Activated CD4-positive, CD25-positive, alpha-beta regulatory T cell treated with anti-CD3 and anti-CD28 coated beads, Interleukin-2, amount 50 U/mL, for 72 hours (primary cell): ENCODE measurements around the gene IQSEC1.

ENCODE experiments used
- DNase-seq: peaks from one replicate; pipeline ENCODE4 v3.0.0; 2021

Gene IQSEC1

DNA sequence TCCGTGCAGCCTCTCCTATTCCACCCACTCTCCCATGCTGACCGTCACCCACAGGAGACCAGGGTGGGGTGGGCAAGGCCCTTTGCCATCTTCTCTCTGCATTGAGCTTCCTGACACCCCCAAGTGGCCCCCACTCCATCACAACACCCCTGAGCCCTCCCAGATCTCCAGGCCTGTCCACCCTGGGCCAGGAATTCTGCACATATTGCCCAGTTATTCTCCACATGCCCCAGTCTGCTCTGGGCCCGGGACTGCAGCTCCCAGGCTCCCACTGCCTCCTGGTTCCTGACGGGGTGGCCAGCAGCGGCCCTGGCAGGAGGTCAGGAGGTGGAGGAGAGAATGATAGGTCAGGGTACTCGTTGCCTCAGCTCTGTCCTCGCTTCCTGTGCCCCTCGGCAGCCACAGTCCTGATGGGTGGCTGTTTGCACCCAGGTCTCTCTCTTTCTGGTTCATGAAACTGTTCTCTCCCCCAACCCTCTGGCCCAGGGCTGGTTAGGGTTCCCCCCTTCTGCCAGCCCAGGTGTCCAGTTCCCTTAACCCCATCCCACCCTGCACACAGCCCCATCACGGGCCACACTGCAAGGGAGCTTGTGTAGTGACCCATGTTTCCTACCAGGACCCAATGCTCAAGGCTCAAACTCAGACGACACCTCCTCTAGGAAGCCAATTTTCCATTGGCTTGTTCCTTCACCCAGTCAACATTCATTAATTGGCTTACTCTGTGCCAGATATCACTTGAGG lies 47.3 kb downstream of the IQSEC1 start:
- DNase-seq: no peak

- DNase-seq: no peak
Measured at GRCh38 chr3:13025090-13025489, 48.1 kb downstream of the IQSEC1 start.

- no peak for DNase-seq
Measured at GRCh38 chr3:13024765-13025065, 48.5 kb downstream of the IQSEC1 start.

DNA sequence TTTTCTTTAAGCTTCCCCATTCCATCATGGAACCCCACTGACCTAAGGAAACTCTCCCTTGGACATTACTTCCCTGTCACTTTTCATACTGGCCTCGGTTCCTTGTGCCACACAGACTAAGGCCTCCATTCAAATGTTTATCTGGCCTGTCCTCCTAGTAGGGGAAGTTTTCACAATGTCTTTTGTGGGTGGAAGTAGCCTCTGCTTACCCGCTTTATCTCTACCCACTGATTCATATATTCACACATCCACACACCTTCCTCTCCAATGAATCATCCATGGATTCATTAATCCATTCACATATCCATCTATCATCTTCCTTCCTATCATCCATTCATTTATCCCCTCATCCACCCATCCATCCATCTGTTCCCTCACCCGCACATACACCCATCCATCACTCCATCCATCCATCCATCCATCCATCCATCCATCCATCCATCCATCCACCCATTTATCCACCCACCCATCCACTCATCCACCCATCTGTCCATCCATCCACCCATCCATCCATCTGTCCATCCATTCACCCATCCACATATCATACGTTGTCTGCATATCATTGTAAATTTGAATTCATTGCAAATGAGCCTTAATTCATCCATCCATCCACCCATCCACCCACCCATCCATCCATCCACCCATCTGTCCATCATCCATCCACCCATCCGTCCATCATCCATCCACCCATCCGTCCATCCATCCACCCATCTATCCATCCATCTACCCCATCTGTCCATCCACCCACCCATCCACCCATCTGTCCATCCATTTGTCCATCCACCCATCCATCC lies 49.1 kb downstream of the IQSEC1 start:
- no peak for DNase-seq

GRCh38 chr3:13023235-13023970 lies 49.8 kb downstream of the IQSEC1 start:
- DNase-seq: no peak

DNA sequence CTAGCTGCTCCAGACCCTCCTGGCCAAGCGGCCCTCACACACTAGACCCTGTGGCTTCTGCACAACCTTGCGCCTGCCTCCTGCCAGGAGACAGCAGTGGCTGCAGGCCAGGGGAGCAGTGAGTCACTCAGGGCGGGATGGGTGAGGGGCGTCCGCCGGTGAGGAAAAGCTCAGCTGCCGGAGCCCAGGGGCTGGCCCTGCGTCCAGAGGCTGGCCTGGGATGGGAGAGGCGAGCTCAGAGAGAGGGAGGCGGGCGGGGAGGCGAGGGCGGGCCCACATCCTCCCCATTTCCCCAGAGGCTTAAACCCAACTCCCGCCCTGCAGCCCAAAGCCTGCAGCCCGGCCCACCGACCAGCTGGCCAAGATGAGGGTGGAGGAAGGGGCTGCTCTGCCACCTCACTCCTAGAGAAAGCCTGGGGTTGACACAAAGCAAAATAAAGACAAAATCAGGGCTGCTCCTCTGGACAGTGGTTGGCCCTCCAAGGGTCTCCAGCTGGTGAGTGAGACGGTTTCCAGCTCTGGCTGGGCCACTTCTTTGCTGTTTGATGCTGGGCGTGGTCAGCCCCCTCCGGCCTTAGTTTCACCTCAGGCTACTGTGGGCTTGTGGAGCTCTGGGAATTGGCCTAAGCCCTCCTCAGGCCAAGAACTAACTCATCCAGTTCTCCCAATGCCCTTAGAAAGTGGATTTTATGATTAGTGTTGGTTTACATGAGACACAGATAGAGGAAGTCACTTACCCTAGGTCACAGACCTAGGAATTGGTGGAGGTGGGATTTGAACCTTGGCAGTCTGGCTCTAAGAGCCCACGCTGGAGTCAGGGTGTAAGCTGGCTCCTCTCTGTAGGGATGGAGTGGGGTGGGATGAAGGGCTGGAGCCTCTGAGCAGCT lies 50.6 kb downstream of the IQSEC1 start:
- DNase-seq: no peak

DNA sequence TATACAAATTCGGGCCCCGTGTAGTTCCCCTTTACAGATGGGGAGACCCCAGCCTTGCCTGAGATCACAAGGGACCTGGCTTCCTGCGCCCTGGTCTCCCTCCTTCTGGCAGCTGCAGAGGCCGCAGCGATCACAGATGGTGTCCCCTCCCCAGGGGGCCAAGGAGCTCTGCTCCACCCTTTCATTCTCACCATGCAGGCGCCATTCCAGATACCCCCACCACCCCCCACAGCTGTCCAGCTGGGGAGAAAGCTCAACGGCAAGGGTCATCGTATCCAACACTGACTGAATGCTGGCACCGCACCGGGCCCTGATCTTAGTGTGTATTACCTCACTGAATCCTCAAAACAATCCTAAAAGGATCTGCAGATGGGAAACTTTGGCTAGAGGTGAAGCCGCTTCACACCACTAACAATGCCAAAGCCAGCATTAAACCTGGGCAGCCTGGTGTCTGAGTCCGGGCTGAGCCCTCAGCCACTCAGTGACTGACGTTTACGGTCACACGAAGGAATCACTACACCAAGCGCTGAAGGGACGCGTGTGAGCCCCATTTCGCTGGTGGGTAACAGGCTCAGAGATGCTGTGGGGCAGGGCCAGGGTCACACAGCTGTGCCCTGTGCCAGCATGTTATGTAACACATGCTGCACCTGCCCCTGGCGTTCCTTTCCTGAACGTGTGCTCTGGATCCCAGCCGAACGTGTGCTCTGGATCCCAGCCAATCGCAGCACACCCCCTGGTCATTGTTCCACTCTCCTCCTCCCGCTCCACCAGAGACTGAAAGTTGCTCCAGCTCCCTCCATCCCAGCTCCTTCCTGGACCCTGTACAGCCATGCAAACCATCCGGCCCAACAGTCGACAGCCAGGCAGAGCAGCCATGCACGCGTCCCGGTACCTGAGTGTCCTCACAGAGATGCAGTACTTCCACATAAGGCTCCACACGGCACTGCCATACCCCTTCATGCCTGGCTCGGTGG lies 51.8 kb downstream of the IQSEC1 start:
- no peak for DNase-seq

- no peak for DNase-seq
Measured at GRCh38 chr3:13020159-13020750, 53.0 kb downstream of the IQSEC1 start.

GRCh38 chr3:13019243-13020095 lies 53.8 kb downstream of the IQSEC1 start:
- DNase-seq: no peak

DNA sequence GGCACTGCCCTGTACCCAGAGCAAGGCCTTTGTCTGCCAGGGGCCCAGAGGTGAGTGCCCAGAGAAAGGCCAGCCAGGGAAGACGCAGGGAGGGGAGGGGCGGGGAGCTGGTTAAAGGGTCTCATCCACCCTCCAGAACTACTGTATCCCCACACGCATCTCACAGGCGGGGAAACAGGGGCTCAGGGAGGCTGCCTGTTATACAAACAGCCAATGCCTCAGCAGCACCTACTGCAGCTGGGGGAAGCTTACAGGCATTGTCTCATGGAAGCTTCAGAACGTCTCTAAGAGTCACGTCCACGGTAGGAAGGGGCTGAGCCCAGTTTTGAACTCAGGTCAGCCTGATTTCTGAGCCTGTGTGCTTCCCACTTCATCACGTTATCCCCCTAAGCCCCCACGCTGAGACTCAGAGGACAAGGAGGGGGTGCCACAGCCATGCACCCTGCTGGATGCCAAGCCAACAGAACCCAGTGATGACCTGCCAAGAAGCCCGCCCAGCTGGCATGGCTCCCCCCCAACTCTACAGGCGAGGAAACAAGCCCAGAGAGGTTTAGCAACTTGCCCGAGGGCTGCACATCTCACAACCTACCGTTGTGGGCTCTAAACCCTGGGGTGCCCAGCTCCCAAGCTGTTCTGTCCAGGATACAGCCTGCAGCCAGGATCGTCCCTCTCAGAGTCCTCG lies 54.5 kb downstream of the IQSEC1 start:
- DNase-seq: no peak

GRCh38 chr3:13018043-13018451 lies 55.2 kb downstream of the IQSEC1 start:
- DNase-seq: no peak

DNA sequence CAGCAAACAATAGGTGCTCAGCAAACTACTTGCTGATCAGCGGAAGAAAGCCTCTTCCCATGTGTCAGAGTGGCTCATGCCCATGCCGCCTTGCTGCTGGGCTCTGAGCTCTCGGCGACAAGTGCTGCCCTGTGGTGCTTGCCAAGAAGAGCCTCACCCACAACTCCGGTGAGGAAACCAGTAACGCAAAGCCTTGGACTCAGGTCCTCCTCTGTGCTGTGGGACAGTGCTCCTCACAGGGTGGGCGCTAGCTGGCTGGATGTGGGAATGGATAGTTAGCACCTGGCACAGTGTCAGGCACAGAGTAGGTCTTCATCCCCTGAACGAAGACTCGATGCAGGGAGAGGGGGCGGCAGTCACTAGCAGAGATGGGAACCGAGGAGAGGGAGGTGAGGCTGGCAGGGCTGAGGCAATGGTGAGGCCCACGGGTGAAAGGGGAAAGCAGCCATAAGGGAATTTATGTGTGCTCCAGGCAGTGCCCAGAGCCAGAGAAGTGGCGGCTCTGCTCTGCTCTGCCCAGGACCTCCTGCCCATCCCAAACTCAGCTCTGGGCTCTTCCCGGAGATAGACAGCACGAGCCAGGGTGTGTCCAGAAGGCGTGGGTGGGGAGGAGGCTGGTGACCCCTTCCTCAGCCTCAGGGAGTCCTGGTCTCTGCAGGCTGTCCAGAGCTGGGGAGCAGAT lies 55.7 kb downstream of the IQSEC1 start:
- DNase-seq: no peak

- DNase-seq: no peak
Measured at GRCh38 chr3:13016721-13017255, 56.4 kb downstream of the IQSEC1 start.

- DNase-seq: peak; percentile 52
Measured at GRCh38 chr3:13016083-13016720, 57.0 kb downstream of the IQSEC1 start.

GRCh38 chr3:13015286-13016082 lies 57.7 kb downstream of the IQSEC1 start:
- DNase-seq: peak; percentile 57

DNA sequence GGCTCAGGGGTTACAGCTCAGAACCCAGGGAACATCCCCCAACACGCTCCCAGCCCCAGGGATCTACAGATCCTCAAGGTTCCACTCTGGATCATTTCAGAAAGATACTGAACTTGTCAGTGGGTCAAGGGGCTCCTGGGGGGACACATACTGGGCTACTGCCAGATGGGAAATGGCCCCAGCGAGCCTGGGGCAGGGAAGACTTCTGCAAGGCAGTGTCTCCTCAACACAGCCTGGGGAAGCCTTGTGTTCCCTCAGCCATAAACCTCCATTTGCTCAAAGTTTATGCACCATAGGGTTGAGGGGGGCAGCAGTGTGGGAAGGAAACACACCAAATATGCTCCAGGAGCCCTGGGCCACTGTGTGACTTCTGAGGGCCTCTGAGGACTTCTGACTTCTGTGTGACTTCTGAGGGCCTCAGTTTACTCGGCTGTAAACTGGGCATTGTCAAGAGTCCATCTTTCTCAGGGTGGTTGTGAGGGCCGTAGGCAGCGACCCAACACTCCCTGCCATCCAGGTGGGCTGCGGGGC lies 58.4 kb downstream of the IQSEC1 start:
- DNase-seq: no peak
